HEK293 (cell line): Measurements from ENCODE around the gene CFAP221.

Source experiments
- CTCF ChIA-PET: fragments of 350-600 bp; formaldehyde crosslinking; extraction: SDS; loops from one replicate; lab custom pipeline; 2021; ENCODE audit warnings: antibody characterized with exemption; lab: Yijun Ruan, JAX
- POLR2A ChIA-PET: fragments of 300-600 bp; formaldehyde crosslinking; extraction: SDS; loops from one replicate; lab custom pipeline; 2020; ENCODE audit warnings: antibody characterized with exemption, inconsistent platforms; lab: Yijun Ruan, JAX
- H3K27ac ChIP-seq: fragments of 200-500 bp; sonication (Bioruptor generic); 2 replicates; pipeline ENCODE4 v1.5.1; 2014; ENCODE audit warnings: low read depth, low read length, control low read depth, inconsistent platforms; ENCODE audit errors: extremely low read depth
- H3K36me3 ChIP-seq, 2 experiments: fragments of 200-500 bp in 1 of 2; sonication (Bioruptor generic) in 1 of 2; 1 replicate in 1 of 2; 2 replicates in 1 of 2; pipeline ENCODE4 v1.5.1; 2014 to 2017; ENCODE audit warnings: inconsistent platforms in 2 of 2, low read length in 2 of 2; ENCODE audit not compliant: control insufficient read depth in 2 of 2, insufficient read depth in 1 of 2
- H3K4me1 ChIP-seq: fragments of 200-500 bp; sonication (Bioruptor generic); 2 replicates; pipeline ENCODE4 v1.5.1; 2014; ENCODE audit warnings: mild to moderate bottlenecking, low read length, inconsistent platforms; ENCODE audit not compliant: control insufficient read depth, insufficient read depth
- H3K4me3 ChIP-seq: 2 replicates; pipeline ENCODE4 v1.5.1; 2011; ENCODE audit warnings: low read depth, mild to moderate bottlenecking, control low read depth, low read length, moderate library complexity
- H3K9me3 ChIP-seq: fragments of 200-500 bp; sonication (Bioruptor generic); 2 replicates; pipeline ENCODE4 v1.5.1; 2014; ENCODE audit warnings: low read depth, low read length, inconsistent platforms; ENCODE audit not compliant: control insufficient read depth, insufficient read depth
- EGR2 ChIP-seq: fragments of 450-650 bp; formaldehyde crosslinking; IDR thresholded peaks from 2 replicates; pipeline ENCODE4 v1.5.1; 2016; ENCODE audit warnings: low read depth, missing biosample characterization, missing genetic modification characterization
- GLI4 ChIP-seq: fragments of 450-650 bp; formaldehyde crosslinking; IDR thresholded peaks from 2 replicates; pipeline ENCODE4 v1.5.1; 2016; ENCODE audit warnings: missing biosample characterization, missing genetic modification characterization
- REPIN1 ChIP-seq: fragments of 450-650 bp; formaldehyde crosslinking; IDR thresholded peaks from 2 replicates; pipeline ENCODE4 v1.5.1; 2017; ENCODE audit warnings: missing biosample characterization, missing genetic modification characterization, low read depth
- SP3 ChIP-seq: fragments of 450-650 bp; formaldehyde crosslinking; IDR thresholded peaks from 2 replicates; pipeline ENCODE4 v1.5.1; 2016; ENCODE audit warnings: missing biosample characterization, missing genetic modification characterization
- TCF7L2 ChIP-seq: IDR thresholded peaks from 2 replicates; pipeline ENCODE4 v1.6.1; 2011; ENCODE audit warnings: low read depth, mild to moderate bottlenecking, inconsistent platforms, low read length, moderate library complexity, borderline replicate concordance
- YY2 ChIP-seq: fragments of 450-650 bp; formaldehyde crosslinking; IDR thresholded peaks from 2 replicates; pipeline ENCODE4 v1.5.1; 2016; ENCODE audit warnings: missing biosample characterization, missing genetic modification characterization
- ZNF184 ChIP-seq: fragments of 450-650 bp; IDR thresholded peaks from 2 replicates; pipeline ENCODE4 v1.5.1; 2018; ENCODE audit warnings: missing biosample characterization, mild to moderate bottlenecking, missing genetic modification characterization
- ZNF521 ChIP-seq: fragments of 450-650 bp; formaldehyde crosslinking; IDR thresholded peaks from 2 replicates; pipeline ENCODE4 v1.5.1; 2017; ENCODE audit warnings: missing biosample characterization, mild to moderate bottlenecking, missing genetic modification characterization
- ZNF530 ChIP-seq: fragments of 450-650 bp; formaldehyde crosslinking; IDR thresholded peaks from 2 replicates; pipeline ENCODE4 v1.5.1; 2016; ENCODE audit warnings: low read depth, missing biosample characterization, missing genetic modification characterization
- ZNF610 ChIP-seq: fragments of 450-650 bp; formaldehyde crosslinking; IDR thresholded peaks from 2 replicates; pipeline ENCODE4 v1.5.1; 2016; ENCODE audit warnings: missing biosample characterization, missing genetic modification characterization, borderline replicate concordance
- ZNF623 ChIP-seq: fragments of 450-650 bp; formaldehyde crosslinking; IDR thresholded peaks from 2 replicates; pipeline ENCODE4 v1.5.1; 2016; ENCODE audit warnings: missing biosample characterization, missing genetic modification characterization
- ZNF645 ChIP-seq: fragments of 450-650 bp; formaldehyde crosslinking; IDR thresholded peaks from 2 replicates; pipeline ENCODE4; 2016; ENCODE audit warnings: missing biosample characterization, missing genetic modification characterization
- ZNF701 ChIP-seq: fragments of 450-650 bp; formaldehyde crosslinking; IDR thresholded peaks from 2 replicates; pipeline ENCODE4 v1.5.1; 2016; ENCODE audit warnings: missing biosample characterization, missing genetic modification characterization
- ZSCAN23 ChIP-seq: fragments of 450-650 bp; formaldehyde crosslinking; IDR thresholded peaks from 2 replicates; pipeline ENCODE4 v1.5.1; 2016; ENCODE audit warnings: missing biosample characterization, missing genetic modification characterization
- ZSCAN4 ChIP-seq: fragments of 450-650 bp; formaldehyde crosslinking; IDR thresholded peaks from 2 replicates; pipeline ENCODE4 v1.5.1; 2017; ENCODE audit warnings: missing biosample characterization, missing genetic modification characterization
- TF ChIP-seq, protein P1 (sequence below): IDR thresholded peaks from 2 replicates; pipeline ENCODE4 v1.6.1; 2011; ENCODE audit warnings: mild to moderate bottlenecking, low read depth, low read length, borderline replicate concordance

CFAP221 gene

DNA sequence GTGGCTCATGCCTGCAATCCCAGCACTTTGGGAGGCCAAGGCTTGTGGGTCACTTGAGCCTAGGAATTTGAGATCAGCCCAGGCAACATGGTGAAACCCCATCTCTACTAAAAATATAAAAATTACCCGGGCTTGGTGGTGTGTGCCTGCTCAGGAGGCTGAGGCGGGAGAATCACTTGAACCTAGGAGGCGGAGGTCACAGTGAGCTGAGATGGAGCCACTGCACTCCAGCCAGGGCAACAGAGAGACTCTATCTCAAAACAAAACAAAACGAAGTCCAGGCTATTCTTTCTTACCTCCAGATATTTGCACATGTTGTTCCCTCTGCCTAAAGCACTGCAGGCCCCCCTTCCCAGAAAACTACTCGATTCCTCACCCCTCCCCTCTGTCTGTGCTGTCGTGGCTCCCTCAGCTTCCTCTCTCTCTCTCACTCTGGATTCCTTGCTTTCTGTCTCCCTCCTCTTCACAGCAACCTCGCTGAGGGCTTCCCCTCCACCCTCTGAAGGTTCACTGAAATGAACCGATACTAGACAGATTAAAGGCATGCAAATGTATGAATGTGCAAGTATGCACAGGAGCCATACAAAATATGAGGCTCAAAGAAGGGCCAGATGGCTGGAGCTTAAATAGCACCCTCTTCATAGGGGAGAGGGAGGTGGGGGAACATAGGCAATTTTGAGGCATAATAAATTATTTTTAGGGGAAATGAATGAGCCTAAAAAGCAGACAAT, 153.2 kb downstream of the CFAP221 start:
- no peak for TF ChIP-seq REPIN1 (tag by site-specific recombination)
- TF ChIP-seq SP3 (tag by site-specific recombination): no peak
- TF ChIP-seq GLI4 (tag by site-specific recombination): no peak
- H3K27ac ChIP-seq: no peak overlapping the region
- H3K9me3 ChIP-seq: no peaks in the 10 kb centered on the region
- CTCF ChIA-PET: no interaction called here
- POLR2A ChIA-PET: no interaction called here
- H3K4me1 ChIP-seq: peaks cover 5% of the 10 kb centered on the region; the same call in 1 of the 2 replicates
- no peaks in the 10 kb centered on the region for H3K36me3 ChIP-seq
- H3K4me3 ChIP-seq: no peak overlapping the region

DNA sequence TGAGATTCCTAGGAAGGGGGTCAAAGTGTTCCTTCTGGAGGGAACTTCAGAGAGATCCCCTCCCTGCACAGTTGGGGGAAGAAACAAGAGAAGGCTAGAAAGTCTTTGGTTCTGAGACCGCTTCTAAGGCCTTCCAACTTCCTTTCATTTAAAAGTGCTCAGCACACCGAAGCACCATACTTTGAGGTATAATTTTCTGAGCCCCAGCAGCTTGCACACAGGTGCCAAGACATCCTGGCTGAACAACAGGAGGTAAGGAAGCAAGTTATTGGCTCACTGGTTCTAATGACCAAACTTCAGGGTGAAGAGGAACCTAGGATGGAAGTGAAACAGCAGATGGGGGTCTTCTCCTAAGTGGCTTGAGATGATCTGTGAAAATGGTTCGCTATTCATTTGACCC, 154.0 kb downstream of the CFAP221 start:
- TF ChIP-seq ZNF530 (tag by site-specific recombination): no peak
- no peak for TF ChIP-seq YY2 (tag by site-specific recombination)
- TF ChIP-seq ZNF184 (tag by site-specific recombination): no peak
- no peak for TF ChIP-seq ZNF521
- TF ChIP-seq EGR2 (tag by site-specific recombination): no peak
- TF ChIP-seq TCF7L2: no peak
- H3K9me3 ChIP-seq: no peaks in the 10 kb centered on the region
- H3K4me3 ChIP-seq: no peak overlapping the region
- POLR2A ChIA-PET: no interaction called here
- CTCF ChIA-PET: no interaction called here
- no peaks in the 10 kb centered on the region for H3K36me3 ChIP-seq
- peaks cover 5% of the 10 kb centered on the region; the same call in 1 of the 2 replicates for H3K4me1 ChIP-seq
- no peak overlapping the region for H3K27ac ChIP-seq

DNA sequence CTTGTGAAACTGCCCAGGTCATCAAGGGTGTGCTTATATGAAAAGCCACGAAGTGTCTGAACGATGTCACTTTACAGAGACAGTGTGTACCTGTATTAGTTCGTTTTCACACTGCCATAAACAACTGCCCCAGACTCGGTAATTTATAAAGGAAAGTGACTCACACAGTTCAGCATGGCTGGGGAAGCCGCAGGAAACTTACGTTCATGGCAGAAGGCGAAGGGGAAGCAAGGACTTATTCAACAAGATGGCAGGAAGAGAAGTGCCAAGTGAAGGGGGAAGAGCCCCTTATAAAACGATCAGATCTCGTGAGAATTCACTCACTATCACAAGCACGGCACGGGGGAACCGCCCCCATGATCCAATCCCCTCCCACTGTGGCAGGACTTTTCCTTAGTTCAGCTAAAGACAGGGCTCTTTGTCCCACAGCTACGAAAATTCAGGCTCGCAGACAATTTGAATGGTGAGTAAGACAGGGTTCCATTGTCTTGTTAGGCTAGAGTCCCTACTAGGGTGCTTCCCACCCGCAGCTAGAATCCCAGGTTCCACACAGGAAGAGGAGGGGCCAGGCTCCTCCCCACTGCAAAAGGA, 154.9 kb downstream of the CFAP221 start:
- no peak for TF ChIP-seq ZSCAN23 (tag by site-specific recombination)
- TF ChIP-seq, protein P1, sequence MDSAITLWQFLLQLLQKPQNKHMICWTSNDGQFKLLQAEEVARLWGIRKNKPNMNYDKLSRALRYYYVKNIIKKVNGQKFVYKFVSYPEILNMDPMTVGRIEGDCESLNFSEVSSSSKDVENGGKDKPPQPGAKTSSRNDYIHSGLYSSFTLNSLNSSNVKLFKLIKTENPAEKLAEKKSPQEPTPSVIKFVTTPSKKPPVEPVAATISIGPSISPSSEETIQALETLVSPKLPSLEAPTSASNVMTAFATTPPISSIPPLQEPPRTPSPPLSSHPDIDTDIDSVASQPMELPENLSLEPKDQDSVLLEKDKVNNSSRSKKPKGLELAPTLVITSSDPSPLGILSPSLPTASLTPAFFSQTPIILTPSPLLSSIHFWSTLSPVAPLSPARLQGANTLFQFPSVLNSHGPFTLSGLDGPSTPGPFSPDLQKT: no peak
- no peak for TF ChIP-seq SP3 (tag by site-specific recombination)
- no peak for TF ChIP-seq ZNF701 (tag by site-specific recombination)
- TF ChIP-seq ZNF610 (tag by site-specific recombination): no peak
- TF ChIP-seq ZNF623 (tag by site-specific recombination): no peak
- TF ChIP-seq ZNF645 (tag by site-specific recombination): no peak
- no peak for TF ChIP-seq ZSCAN4
- TF ChIP-seq, all 188 proteins: peak for 0
- Histone ChIP-seq H3K27ac (no peak overlapping the region), H3K4me3 (no peak overlapping the region), H3K4me1 (peaks cover 5% of the 10 kb centered on the region; the same call in 1 of the 2 replicates), H3K36me3 (no peaks in the 10 kb centered on the region), H3K9me3 (no peaks in the 10 kb centered on the region)
- POLR2A ChIA-PET: no interaction called here
- CTCF ChIA-PET: interaction anchor here (0.7 kb wide), 1 partner anchor 939 kb away, joined by 5 read pairs; no protein-coding TSS in a partner anchor
